ENCODE results near the gene NRN1.
"Not testable (repeated sequence)": the region's sequence is repeated elsewhere in the genome, so short reads cannot be mapped to it uniquely, and the experiment has no call there.

The NRN1 gene

DNA sequence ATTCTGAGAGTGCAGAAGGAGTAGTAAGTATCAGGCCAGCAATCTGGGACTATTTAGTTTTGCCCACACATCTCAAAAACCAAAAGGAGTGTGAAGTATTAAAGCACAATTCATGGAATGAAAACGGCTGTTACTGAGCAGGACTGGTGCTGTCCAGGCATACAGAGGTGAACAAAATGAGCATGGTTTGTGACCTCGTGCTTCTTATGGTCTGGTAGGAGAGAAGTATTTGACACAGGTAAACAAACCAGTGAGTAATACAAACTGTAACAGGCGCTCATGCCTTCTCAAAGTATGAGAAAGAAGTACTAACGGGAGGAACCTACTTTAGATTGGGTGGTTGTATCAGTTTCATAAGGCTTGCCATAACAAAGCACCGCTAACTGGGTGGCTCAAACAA is 17.5 kb upstream of the NRN1 start:
- no peaks in the 10 kb centered on the region for H3K9me3 ChIP-seq (ENCODE audit: insufficient read depth, low read depth, low read length)
- H3K4me1 ChIP-seq (ENCODE audit: control insufficient read depth in 1 of 2, insufficient read depth in 2 of 2, low read length in 2 of 2), result no peaks in the 10 kb centered on the region

DNA sequence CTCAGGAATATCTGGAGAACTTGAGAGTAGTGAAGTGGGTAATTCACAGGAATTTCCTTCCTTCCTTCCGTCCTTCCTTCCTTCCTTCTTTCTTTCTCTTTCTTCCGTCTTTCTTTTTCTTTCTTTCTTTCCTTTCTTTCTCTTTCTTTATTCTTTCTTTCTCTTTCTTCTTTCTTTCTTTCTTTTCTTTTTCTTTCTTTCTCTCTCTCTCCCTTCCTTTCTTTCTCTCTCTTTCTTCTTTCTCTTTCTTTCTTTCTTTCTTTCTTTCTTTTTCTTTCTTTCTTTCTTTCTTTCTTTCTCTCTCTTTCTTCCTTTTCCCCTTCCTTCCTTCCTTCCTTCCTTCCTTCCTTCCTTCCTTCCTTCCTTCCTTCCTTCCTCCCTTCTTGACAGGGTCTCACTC is 16.1 kb upstream of the NRN1 start:
- H3K23ac ChIP-seq (ENCODE audit: low read length); DNase-seq; H4K8ac ChIP-seq (ENCODE audit: low read depth, low read length); H3K4me3 ChIP-seq (ENCODE audit: low read depth, low read length); H3K4me1 ChIP-seq (ENCODE audit: control insufficient read depth in 1 of 2, insufficient read depth in 2 of 2, low read length in 2 of 2); H2AK5ac ChIP-seq (ENCODE audit: low read length); H3K27ac ChIP-seq (ENCODE audit: low read depth, low read length); H3K18ac ChIP-seq (ENCODE audit: low read length); H4K12ac ChIP-seq (ENCODE audit: low read depth, low read length); H2BK12ac ChIP-seq (ENCODE audit: low read length); H3K9me3 ChIP-seq (ENCODE audit: insufficient read depth, low read depth, low read length); H3K79me2 ChIP-seq (ENCODE audit: control insufficient read depth, insufficient read depth, low read length, poor library complexity); H3K9ac ChIP-seq (ENCODE audit: low read length); H2BK5ac ChIP-seq (ENCODE audit: low read depth, low read length, poor library complexity); H3K79me1 ChIP-seq (ENCODE audit: low read length); H2AFZ ChIP-seq (ENCODE audit: insufficient read depth, low read length, poor library complexity); H3K27me3 ChIP-seq (ENCODE audit: insufficient read depth, low read length); H3K4me2 ChIP-seq (ENCODE audit: low read length); H3K14ac ChIP-seq (ENCODE audit: low read length); H3K4ac ChIP-seq (ENCODE audit: low read depth, low read length); H4K91ac ChIP-seq (ENCODE audit: low read depth, low read length); H3K36me3 ChIP-seq (ENCODE audit: control insufficient read depth in 1 of 2, insufficient read depth in 2 of 2, low read length in 2 of 2); H2BK120ac ChIP-seq (ENCODE audit: insufficient read depth, low read length, poor library complexity): not testable (repeated sequence)
- no CpG with 5 or more reads among the region's 2 CpGs for WGBS (ENCODE audit: extremely low coverage, insufficient coverage, insufficient read length)

More for the DNA sequence above, 17.5 kb upstream of the NRN1 start:
- Histone ChIP-seq H3K27me3 (ENCODE audit: insufficient read depth, low read length) (no peaks in the 10 kb centered on the region), H3K4me2 (ENCODE audit: low read length) (no peak overlapping the region), H3K9ac (ENCODE audit: low read length) (no peak overlapping the region), H3K79me2 (ENCODE audit: control insufficient read depth, insufficient read depth, low read length, poor library complexity) (no peaks in the 10 kb centered on the region), H2BK12ac (ENCODE audit: low read length) (no peak overlapping the region), H3K18ac (ENCODE audit: low read length) (no peak overlapping the region), H3K14ac (ENCODE audit: low read length) (no peak overlapping the region), H3K4me3 (ENCODE audit: low read depth, low read length) (no peak overlapping the region), H4K91ac (ENCODE audit: low read depth, low read length) (no peak overlapping the region), H2AK5ac (ENCODE audit: low read length) (no peak overlapping the region), H4K12ac (ENCODE audit: low read depth, low read length) (no peak overlapping the region), H3K27ac (ENCODE audit: low read depth, low read length) (no peak overlapping the region), H3K23ac (ENCODE audit: low read length) (no peak overlapping the region), H2BK5ac (ENCODE audit: low read depth, low read length, poor library complexity) (no peak overlapping the region), H3K79me1 (ENCODE audit: low read length) (no peaks in the 10 kb centered on the region), H2BK120ac (ENCODE audit: insufficient read depth, low read length, poor library complexity) (no peak overlapping the region), H3K4ac (ENCODE audit: low read depth, low read length) (no peak overlapping the region), H3K36me3 (ENCODE audit: control insufficient read depth in 1 of 2, insufficient read depth in 2 of 2, low read length in 2 of 2) (no peaks in the 10 kb centered on the region), H4K8ac (ENCODE audit: low read depth, low read length) (no peak overlapping the region), H2AFZ (ENCODE audit: insufficient read depth, low read length, poor library complexity) (no peak overlapping the region)
- no CpG with 5 or more reads among the region's 5 CpGs for WGBS (ENCODE audit: extremely low coverage, insufficient coverage, insufficient read length)
- DNase-seq, result no peak

DNA sequence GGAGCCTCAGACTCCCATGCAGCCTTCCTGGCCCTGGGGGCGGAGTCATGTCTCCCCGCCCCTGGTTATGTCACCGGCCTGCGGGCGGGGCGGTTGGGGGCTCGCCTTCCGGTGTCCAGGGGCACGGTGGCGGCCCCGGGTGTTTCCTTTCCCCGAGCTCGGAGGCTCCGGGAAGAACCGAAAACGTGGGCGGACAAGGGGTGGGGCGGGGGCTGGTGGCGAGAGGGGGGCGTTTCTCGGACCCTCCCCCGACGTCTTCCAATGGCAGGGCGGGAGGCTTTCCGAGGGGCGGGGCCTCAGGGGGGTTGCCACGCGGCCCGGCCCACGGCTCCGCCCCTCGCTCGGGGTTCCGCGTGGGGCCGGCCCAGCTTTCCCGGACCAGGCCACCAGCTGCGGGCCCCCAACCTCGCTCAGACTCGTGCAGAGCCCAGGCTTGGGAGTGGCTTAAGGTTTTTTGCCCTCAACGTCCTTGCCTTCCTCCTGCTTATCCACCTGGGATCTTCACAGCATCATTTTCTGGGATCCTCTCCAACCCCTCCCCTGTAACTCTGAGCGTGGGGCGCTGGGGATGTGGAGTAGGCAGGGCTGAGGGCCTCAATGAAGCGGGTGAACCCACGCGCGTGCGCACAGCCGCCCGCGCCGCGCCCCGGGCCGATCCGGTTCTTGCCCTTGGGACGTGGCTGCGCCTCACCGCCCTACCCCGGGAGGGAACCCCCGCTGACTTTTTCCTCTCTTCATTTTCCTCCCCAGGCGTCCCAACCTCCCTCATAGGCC is 2.1 kb upstream of the NRN1 start:
- no peaks in the 10 kb centered on the region for H3K79me1 ChIP-seq (ENCODE audit: low read length)
- peak overlapping the region; percentile 64 for H3K4me3 ChIP-seq (ENCODE audit: low read depth, low read length)
- DNase-seq, result peak; percentile 64 to 73
- H3K79me2 ChIP-seq (ENCODE audit: control insufficient read depth, insufficient read depth, low read length, poor library complexity), result no peaks in the 10 kb centered on the region
- no peaks in the 10 kb centered on the region for H3K36me3 ChIP-seq (ENCODE audit: control insufficient read depth in 1 of 2, insufficient read depth in 2 of 2, low read length in 2 of 2)
- peaks cover 12 to 15% of the 10 kb centered on the region in 2 experiments for H3K4me1 ChIP-seq (ENCODE audit: control insufficient read depth in 1 of 2, insufficient read depth in 2 of 2, low read length in 2 of 2)
- H3K4me2 ChIP-seq (ENCODE audit: low read length), result peak overlapping the region; percentile 93
- H2BK120ac ChIP-seq (ENCODE audit: insufficient read depth, low read length, poor library complexity), result no peak overlapping the region
- peak overlapping the region; percentile 2 for H4K12ac ChIP-seq (ENCODE audit: low read depth, low read length)
- H3K14ac ChIP-seq (ENCODE audit: low read length), result no peak overlapping the region
- H3K27ac ChIP-seq (ENCODE audit: low read depth, low read length), result no peak overlapping the region
- H3K23ac ChIP-seq (ENCODE audit: low read length), result no peak overlapping the region
- H2AK5ac ChIP-seq (ENCODE audit: low read length), result no peak overlapping the region
- H3K4ac ChIP-seq (ENCODE audit: low read depth, low read length), result no peak overlapping the region
- no peaks in the 10 kb centered on the region for H3K9me3 ChIP-seq (ENCODE audit: insufficient read depth, low read depth, low read length)
- no peak overlapping the region for H2BK12ac ChIP-seq (ENCODE audit: low read length)
- WGBS (ENCODE audit: extremely low coverage, insufficient coverage, insufficient read length), result no CpG with 5 or more reads among the region's 62 CpGs
- peaks cover 45% of the 10 kb centered on the region for H3K27me3 ChIP-seq (ENCODE audit: insufficient read depth, low read length)
- H4K8ac ChIP-seq (ENCODE audit: low read depth, low read length), result peak overlapping the region; percentile 72
- H2BK5ac ChIP-seq (ENCODE audit: low read depth, low read length, poor library complexity), result no peak overlapping the region
- no peak overlapping the region for H3K18ac ChIP-seq (ENCODE audit: low read length)
- H4K91ac ChIP-seq (ENCODE audit: low read depth, low read length), result no peak overlapping the region
- no peak overlapping the region for H3K9ac ChIP-seq (ENCODE audit: low read length)
- H2AFZ ChIP-seq (ENCODE audit: insufficient read depth, low read length, poor library complexity), result peak overlapping the region; percentile 60

DNA sequence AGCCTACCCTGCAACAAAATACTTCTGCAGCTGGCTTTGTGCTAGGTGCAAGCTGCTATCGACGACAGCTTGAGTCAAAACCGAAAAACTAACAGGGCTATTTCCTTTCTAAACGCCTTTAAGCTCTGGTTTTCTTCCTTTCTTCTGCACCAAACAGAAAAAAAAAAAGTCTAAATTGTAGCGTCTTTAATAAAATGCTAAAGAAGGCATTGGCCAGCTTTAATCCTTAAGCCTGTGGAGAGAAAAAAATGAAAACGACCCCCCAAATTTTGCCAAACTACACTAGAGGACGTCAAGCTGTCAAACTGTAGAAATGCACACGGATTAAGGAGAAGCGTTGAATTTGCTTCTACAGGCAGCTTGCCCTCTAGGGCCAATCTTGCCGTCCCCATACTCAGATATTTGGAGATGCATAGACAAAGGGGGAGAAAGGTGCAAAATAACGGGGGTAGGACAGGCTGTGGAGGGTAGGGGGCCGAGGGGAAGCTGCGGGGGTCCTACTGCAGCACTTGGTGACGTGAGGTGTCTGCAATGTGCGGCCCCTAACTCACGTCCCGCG is 1.4 kb upstream of the NRN1 start:
- Histone ChIP-seq H3K14ac (ENCODE audit: low read length) (no peak overlapping the region), H3K79me1 (ENCODE audit: low read length) (no peaks in the 10 kb centered on the region), H2BK12ac (ENCODE audit: low read length) (no peak overlapping the region), H3K36me3 (ENCODE audit: control insufficient read depth in 1 of 2, insufficient read depth in 2 of 2, low read length in 2 of 2) (no peaks in the 10 kb centered on the region), H2BK120ac (ENCODE audit: insufficient read depth, low read length, poor library complexity) (no peak overlapping the region), H3K18ac (ENCODE audit: low read length) (no peak overlapping the region), H2AFZ (ENCODE audit: insufficient read depth, low read length, poor library complexity) (peak overlapping the region; percentile 60), H2BK5ac (ENCODE audit: low read depth, low read length, poor library complexity) (no peak overlapping the region), H3K4me3 (ENCODE audit: low read depth, low read length) (peak overlapping the region; percentile 64), H3K23ac (ENCODE audit: low read length) (peak overlapping the region; percentile 5), H3K4me1 (ENCODE audit: control insufficient read depth in 1 of 2, insufficient read depth in 2 of 2, low read length in 2 of 2) (peaks cover 14 to 21% of the 10 kb centered on the region in 2 experiments), H4K91ac (ENCODE audit: low read depth, low read length) (no peak overlapping the region), H3K4me2 (ENCODE audit: low read length) (peak overlapping the region; percentile 93), H3K27me3 (ENCODE audit: insufficient read depth, low read length) (peaks cover 52% of the 10 kb centered on the region), H3K79me2 (ENCODE audit: control insufficient read depth, insufficient read depth, low read length, poor library complexity) (no peaks in the 10 kb centered on the region), H3K27ac (ENCODE audit: low read depth, low read length) (no peak overlapping the region), H3K4ac (ENCODE audit: low read depth, low read length) (no peak overlapping the region), H3K9ac (ENCODE audit: low read length) (peak overlapping the region; percentile 22), H4K12ac (ENCODE audit: low read depth, low read length) (no peak overlapping the region), H4K8ac (ENCODE audit: low read depth, low read length) (no peak overlapping the region), H3K9me3 (ENCODE audit: insufficient read depth, low read depth, low read length) (no peaks in the 10 kb centered on the region), H2AK5ac (ENCODE audit: low read length) (no peak overlapping the region)
- no CpG with 5 or more reads among the region's 18 CpGs for WGBS (ENCODE audit: extremely low coverage, insufficient coverage, insufficient read length)
- DNase-seq, result peak in 1 of 2 donors; percentile 28
